Activated CD8-positive, alpha-beta T cell treated with anti-CD3 and anti-CD28 coated beads for 36 hours (primary cell): ENCODE measurements around the gene TBX1. TPM values are rescaled to one million over a fixed set of nuclear protein-coding genes. Genes with fewer than 3 reads are reported as not detected.

Experiments
- ATAC-seq: fragments of 200-7000 bp; cut with Tn5 transposase; one replicate; pipeline ENCODE4 v1.10.0; 2021; ENCODE audit warnings: mild to moderate bottlenecking, moderate library complexity
- CTCF ChIA-PET: fragments of 350-600 bp; sonication (Branson Sonifier 250); formaldehyde crosslinking; loops from one replicate; lab custom pipeline; 2021; ENCODE audit warnings: antibody characterized with exemption; lab: Charles Lee
- POLR2A ChIA-PET: fragments of 350-600 bp; sonication (Branson Sonifier 250); formaldehyde crosslinking; loops from one replicate; lab custom pipeline; 2021; ENCODE audit warnings: antibody characterized with exemption; lab: Charles Lee
- DNase-seq: peaks from one replicate; pipeline ENCODE4 v3.0.0-alpha.2; 2020
- H3K27ac Mint-ChIP-seq: one replicate; pipeline ENCODE4 v1.8.0; 2021; ENCODE audit warnings: mild to moderate bottlenecking, mixed read lengths
- H3K27me3 Mint-ChIP-seq: one replicate; pipeline ENCODE4 v1.8.0; 2021; ENCODE audit warnings: mixed read lengths
- H3K36me3 Mint-ChIP-seq: one replicate; pipeline ENCODE4 v1.8.0; 2021; ENCODE audit warnings: low read depth, mixed read lengths
- H3K4me1 Mint-ChIP-seq: one replicate; pipeline ENCODE4 v1.8.0; 2021; ENCODE audit warnings: low read depth, mixed read lengths
- H3K4me3 Mint-ChIP-seq: one replicate; pipeline ENCODE4 v1.8.0; 2021; ENCODE audit warnings: mild to moderate bottlenecking, moderate library complexity, mixed read lengths
- H3K9me3 Mint-ChIP-seq: one replicate; pipeline ENCODE4 v1.8.0; 2021; ENCODE audit warnings: mixed read lengths
- intact Hi-C: fragments of 100-400 bp; cut with micrococcal nuclease; formaldehyde crosslinking; loops from one replicate; pipeline ENCODE4 v1.10.0; 2022
- total RNA-seq, 2 experiments: library from RNA; stranded (reverse); gene quantifications; one replicate each; pipeline ENCODE4 v1.2.3, GENCODE V29; 2021
- TF ChIP-seq, protein P1 (sequence below): fragments of 200-600 bp; IDR thresholded peaks from one replicate; pipeline ENCODE4 v1.8.0; 2022; ENCODE audit warnings: antibody characterized with exemption, mild to moderate bottlenecking

The TBX1 gene
- total RNA-seq, 2 experiments from 2014 or later = not detected

DNA sequence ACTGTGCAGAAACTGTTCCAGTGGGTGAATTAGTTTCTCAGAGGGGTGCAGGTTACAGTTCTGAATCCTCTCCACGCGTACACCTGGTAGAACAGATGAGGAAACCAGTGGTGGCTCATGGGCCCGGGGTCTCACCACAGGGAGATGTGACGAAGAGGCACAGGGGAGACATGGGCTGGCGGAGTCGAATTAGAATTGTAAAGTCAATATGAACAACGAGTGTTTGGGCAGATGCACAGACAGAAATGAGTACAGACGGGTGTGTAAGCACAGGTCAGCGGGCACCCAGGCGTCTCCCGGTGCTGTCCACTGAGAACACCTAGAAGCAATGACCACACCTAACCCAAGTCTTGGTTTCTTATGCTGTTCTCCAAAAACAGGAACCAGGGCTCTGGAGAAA is 52.3 kb downstream of the TBX1 start:
- intact Hi-C loops = no loop called here
- Mint-ChIP-seq H3K27ac (no peak overlapping the region), H3K4me1 (no peaks in the 10 kb centered on the region), H3K27me3 (no peaks in the 10 kb centered on the region), H3K9me3 (no peaks in the 10 kb centered on the region), H3K4me3 (no peak overlapping the region), H3K36me3 (no peaks in the 10 kb centered on the region)
- ATAC-seq = no peak
- no peak for DNase-seq
- POLR2A ChIA-PET = no interaction called here
- TF ChIP-seq, protein P1, sequence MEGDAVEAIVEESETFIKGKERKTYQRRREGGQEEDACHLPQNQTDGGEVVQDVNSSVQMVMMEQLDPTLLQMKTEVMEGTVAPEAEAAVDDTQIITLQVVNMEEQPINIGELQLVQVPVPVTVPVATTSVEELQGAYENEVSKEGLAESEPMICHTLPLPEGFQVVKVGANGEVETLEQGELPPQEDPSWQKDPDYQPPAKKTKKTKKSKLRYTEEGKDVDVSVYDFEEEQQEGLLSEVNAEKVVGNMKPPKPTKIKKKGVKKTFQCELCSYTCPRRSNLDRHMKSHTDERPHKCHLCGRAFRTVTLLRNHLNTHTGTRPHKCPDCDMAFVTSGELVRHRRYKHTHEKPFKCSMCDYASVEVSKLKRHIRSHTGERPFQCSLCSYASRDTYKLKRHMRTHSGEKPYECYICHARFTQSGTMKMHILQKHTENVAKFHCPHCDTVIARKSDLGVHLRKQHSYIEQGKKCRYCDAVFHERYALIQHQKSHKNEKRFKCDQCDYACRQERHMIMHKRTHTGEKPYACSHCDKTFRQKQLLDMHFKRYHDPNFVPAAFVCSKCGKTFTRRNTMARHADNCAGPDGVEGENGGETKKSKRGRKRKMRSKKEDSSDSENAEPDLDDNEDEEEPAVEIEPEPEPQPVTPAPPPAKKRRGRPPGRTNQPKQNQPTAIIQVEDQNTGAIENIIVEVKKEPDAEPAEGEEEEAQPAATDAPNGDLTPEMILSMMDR = no peak
- CTCF ChIA-PET = no interaction called here

DNA sequence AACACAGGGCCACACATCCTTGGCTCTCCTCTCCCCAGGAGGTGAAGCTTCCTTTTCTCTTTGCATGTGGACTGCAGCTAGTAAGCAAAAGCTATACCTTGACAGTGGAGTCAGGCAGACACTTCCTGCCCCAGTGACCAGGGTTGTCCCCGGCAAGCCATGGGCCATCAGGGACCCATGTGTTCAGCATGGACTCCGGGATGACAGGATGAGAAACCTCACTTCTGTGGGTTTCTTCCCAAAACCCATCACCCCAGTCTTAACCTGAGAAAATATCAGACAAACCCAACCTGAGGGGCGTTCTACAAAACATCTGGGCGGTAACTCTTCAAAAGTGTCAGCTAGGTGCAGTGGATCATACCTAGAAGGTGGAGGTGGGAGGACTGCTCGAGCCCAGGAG is 53.9 kb downstream of the TBX1 start:
- Mint-ChIP-seq H3K27me3 (no peaks in the 10 kb centered on the region), H3K9me3 (no peaks in the 10 kb centered on the region), H3K27ac (no peak overlapping the region), H3K4me1 (no peaks in the 10 kb centered on the region), H3K4me3 (no peak overlapping the region), H3K36me3 (no peaks in the 10 kb centered on the region)
- TF ChIP-seq, protein P1 = no peak
- ATAC-seq (no peak), DNase-seq (no peak)
- intact Hi-C loops = no loop called here
- POLR2A ChIA-PET = no interaction called here
- CTCF ChIA-PET = interaction anchor here (1.2 to 1.5 kb wide), 2 partner anchors 84 to 96 kb away, joined by 3 to 4 read pairs; no protein-coding TSS in a partner anchor

DNA sequence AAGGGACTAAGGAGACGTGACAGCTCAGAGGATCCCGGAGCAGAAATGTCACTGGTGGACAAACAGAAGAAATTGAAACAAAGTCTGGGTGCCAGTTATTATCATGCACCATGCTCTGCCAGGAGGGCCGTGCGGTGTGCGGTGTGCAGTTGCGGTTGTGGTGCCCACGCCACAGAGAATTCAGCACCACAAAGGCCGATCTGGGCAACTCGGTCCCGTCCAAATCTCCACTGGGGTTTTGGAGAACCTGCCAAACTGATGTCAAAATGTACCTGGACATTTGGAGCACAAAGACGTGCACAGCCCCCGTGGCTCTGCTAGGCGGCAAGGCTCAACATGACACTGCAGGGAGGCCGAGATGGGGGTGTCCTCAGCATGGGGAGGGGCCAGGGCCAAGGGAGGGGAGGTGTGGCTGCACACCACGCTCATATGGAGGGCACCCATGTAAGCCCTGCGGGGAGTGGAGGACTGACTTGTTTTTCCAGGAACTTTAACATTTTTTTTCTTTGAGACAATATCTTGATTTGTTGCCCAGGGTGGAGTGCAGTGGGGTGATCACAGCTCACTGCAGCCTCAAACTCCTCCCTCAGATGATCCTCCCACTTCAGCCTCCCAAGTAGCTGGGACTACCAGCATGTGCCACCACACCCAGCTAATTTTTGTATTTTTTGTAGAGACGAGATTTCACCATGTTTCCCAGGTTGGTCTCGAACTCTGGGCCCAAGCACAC is 54.7 kb downstream of the TBX1 start:
- Mint-ChIP-seq H3K9me3 (no peaks in the 10 kb centered on the region), H3K4me1 (no peaks in the 10 kb centered on the region), H3K27ac (no peak overlapping the region), H3K4me3 (no peak overlapping the region), H3K27me3 (no peaks in the 10 kb centered on the region), H3K36me3 (no peaks in the 10 kb centered on the region)
- intact Hi-C loops = no loop called here
- ATAC-seq = no peak
- no peak for DNase-seq
- ChIA-PET POLR2A (no interaction called here), CTCF (interaction anchor here (1.2 to 1.5 kb wide), 2 partner anchors 85 to 95 kb away, joined by 3 to 4 read pairs; no protein-coding TSS in a partner anchor)
- TF ChIP-seq, protein P1 = no peak

DNA sequence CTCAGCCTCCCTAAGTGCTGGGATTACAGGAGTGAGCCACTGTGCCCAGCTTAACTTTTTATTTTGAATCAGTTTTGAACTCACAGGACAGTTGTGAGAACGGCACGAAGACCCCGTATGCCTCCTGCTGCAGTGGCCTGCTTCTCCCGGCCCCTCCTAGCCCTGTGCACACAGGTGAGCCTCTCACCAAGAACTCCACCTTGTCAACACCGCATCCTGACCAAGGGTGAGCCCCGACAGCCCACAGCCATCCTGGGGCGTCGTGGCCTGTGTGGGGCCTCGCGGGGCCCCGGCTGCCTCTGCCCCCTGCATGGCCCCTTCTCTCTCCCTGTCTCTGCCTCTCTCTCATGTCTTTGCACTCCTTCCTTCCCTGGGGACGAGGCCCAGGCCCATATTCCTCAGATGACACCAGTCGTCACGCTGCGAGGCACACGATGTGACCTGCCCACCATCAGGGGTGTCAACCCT is 55.3 kb downstream of the TBX1 start:
- no peak overlapping the region for H3K27ac Mint-ChIP-seq
- TF ChIP-seq, protein P1 = no peak
- ChIA-PET CTCF (no interaction called here), POLR2A (no interaction called here)
- ATAC-seq = no peak
- no peak overlapping the region for H3K4me3 Mint-ChIP-seq
- H3K4me1 Mint-ChIP-seq = no peaks in the 10 kb centered on the region
- H3K9me3 Mint-ChIP-seq = no peaks in the 10 kb centered on the region
- intact Hi-C loops = no loop called here
- H3K36me3 Mint-ChIP-seq = no peaks in the 10 kb centered on the region
- H3K27me3 Mint-ChIP-seq = no peaks in the 10 kb centered on the region
- no peak for DNase-seq

DNA sequence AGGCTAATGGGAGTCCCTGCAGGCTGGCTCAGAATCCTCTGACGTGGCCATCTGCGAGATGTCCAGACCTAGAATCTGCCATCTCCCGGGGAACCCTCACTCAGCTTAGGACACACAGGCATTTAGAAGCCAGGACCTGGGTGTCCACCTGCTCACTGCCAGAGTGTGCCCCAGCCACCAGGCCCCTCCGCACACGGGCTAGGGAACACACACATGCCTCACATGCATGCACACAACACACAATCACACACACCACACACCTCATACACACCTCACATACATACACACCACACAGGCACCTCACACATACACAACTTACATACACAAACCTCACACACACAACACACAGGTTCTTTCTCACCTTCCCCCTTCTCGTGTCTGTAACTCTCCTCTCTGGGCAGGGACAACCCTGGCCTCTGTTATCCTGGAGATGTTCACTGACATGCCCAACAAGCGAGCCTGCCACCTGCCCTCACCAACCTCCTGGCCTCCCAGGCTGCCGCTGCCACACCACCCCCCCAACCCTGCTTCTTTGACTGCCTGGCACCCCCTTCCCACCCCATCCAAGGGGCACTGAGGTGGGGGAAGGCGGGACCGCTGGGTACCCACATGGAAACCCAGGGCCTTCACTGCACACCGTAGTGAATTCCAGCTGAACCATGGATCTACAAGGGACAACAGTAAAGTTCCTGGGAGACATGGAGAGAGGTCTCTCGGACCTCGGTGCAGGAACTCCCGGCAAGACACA is 56.0 kb downstream of the TBX1 start:
- Mint-ChIP-seq H3K27ac (no peak overlapping the region), H3K9me3 (no peaks in the 10 kb centered on the region), H3K4me3 (no peak overlapping the region), H3K27me3 (no peaks in the 10 kb centered on the region), H3K4me1 (no peaks in the 10 kb centered on the region), H3K36me3 (no peaks in the 10 kb centered on the region)
- ChIA-PET CTCF (no interaction called here), POLR2A (no interaction called here)
- DNase-seq (no peak), ATAC-seq (no peak)
- TF ChIP-seq, protein P1 = no peak
- intact Hi-C loops = no loop called here
